Thymus (tissue), 14 donors: ENCODE measurements around the gene THAP9. TPM values are rescaled to one million over a fixed set of nuclear protein-coding genes. Genes with fewer than 3 reads are reported as not detected.
A peak's percentile ranks its signal among the peaks of the same experiment; 100 is the strongest.
"Not testable (repeated sequence)": the region's sequence is repeated elsewhere in the genome, so short reads cannot be mapped to it uniquely, and the experiment has no call there.

ENCODE experiments used
- DNase-seq, 9 donors: peaks; one replicate each; pipeline ENCODE4 v3.0.0-alpha.2; 2013; ENCODE audit warnings: low spot score in 9 of 9, low read depth in 6 of 9, missing footprints in 1 of 9
- H3K27ac ChIP-seq, 2 donors: one replicate each; pipeline ENCODE4 v1.5.1; 2013; ENCODE audit warnings: control low read depth in 1 of 2, low read depth in 1 of 2, low read length in 1 of 2, mild to moderate bottlenecking in 1 of 2, moderate library complexity in 1 of 2
- H3K27me3 ChIP-seq, 2 donors: one replicate each; pipeline ENCODE4 v1.5.1; 2013; ENCODE audit warnings: low read length in 1 of 2; ENCODE audit not compliant: control insufficient read depth in 2 of 2, insufficient read depth in 1 of 2
- H3K36me3 ChIP-seq, 2 donors: one replicate each; pipeline ENCODE4 v1.5.1; 2013; ENCODE audit warnings: low read length in 1 of 2, mild to moderate bottlenecking in 1 of 2, moderate library complexity in 1 of 2; ENCODE audit not compliant: control insufficient read depth in 2 of 2, insufficient read depth in 2 of 2
- H3K4me1 ChIP-seq, 2 donors: one replicate each; pipeline ENCODE4 v1.5.1; 2013; ENCODE audit warnings: low read length in 2 of 2; ENCODE audit not compliant: control insufficient read depth in 2 of 2, insufficient read depth in 2 of 2
- H3K4me3 ChIP-seq, 2 donors: one replicate each; pipeline ENCODE4 v1.5.1; 2013; ENCODE audit warnings: low read length in 2 of 2, control low read depth in 1 of 2, mild to moderate bottlenecking in 1 of 2
- H3K9me3 ChIP-seq, 2 donors: one replicate each; pipeline ENCODE4 v1.5.1; 2013; ENCODE audit warnings: low read length in 1 of 2, mild to moderate bottlenecking in 1 of 2; ENCODE audit not compliant: control insufficient read depth in 2 of 2, insufficient read depth in 1 of 2
- WGBS: extraction: QIAGEN DNeasy Blood & Tissue Kit; methylation state at CpG from one replicate; pipeline ENCODE4 v1.1.7; 2013; 5-methylcytosine and 5-hydroxymethylcytosine counted together
- long read RNA-seq, 10 donors: transcript quantifications; one replicate each; lab custom pipeline, GENCODE V29; 2026
- polyA plus RNA-seq: library from polyadenylated mRNA; stranded (reverse); fragments of 200-250 nt; gene quantifications from one replicate; pipeline ENCODE4 v1.2.3, GENCODE V29; 2013
- total RNA-seq: library from RNA; stranded (reverse); fragments of 120-200 nt; gene quantifications from one replicate; pipeline ENCODE4 v1.2.4, GENCODE V29; 2013
- donor health status: healthy.

The THAP9 gene
- total RNA-seq (7.2 TPM), polyA plus RNA-seq (6.0 TPM)
- long read RNA-seq, donor 1, result 0 reads
- long read RNA-seq, donor 2, result 0 reads
- long read RNA-seq, donor 3, result 0 reads
- long read RNA-seq, donor 4, result 0 reads
- long read RNA-seq, donor 5, partial matches to known transcripts, result 0 of 1 reads
- long read RNA-seq, donor 5, other reads (novel, unspliced or antisense), result 0 of 1 reads
- long read RNA-seq, donor 6, result 0 reads
- long read RNA-seq, donor 7, partial matches to known transcripts, result 0 of 1 reads
- long read RNA-seq, donor 7, other reads (novel, unspliced or antisense), result 0 of 1 reads
- long read RNA-seq, donor 8, result 0 reads
- long read RNA-seq, donor 9, partial matches to known transcripts, result 0 of 3 reads
- long read RNA-seq, donor 9, other reads (novel, unspliced or antisense), result 0 of 3 reads
- long read RNA-seq, donor 10, partial matches to known transcripts, result 0 of 1 reads
- long read RNA-seq, donor 10, other reads (novel, unspliced or antisense), result 0 of 1 reads

- under 1% methylated on average over 67 of the region's 67 CpGs for WGBS
- Histone ChIP-seq H3K4me3 (peak within 1 kb of the TSS; percentile 72 to 80), H3K9me3 (no peaks in the 10 kb centered on the region), H3K4me1 (peaks cover 0 to 11% of the 10 kb centered on the region in 2 donors), H3K36me3 (peaks cover 0 to 9% of the 10 kb centered on the region in 2 donors), H3K27ac (peak within 1 kb of the TSS; percentile 98 to 100), H3K27me3 (no peaks in the 10 kb centered on the region)
- DNase-seq, result peak; percentile 91 to 100 (median 98)
These were observed at the start of gene THAP9 for GRCh38 chr4:82900411-82901182. THAP9 (plus strand) TSS chr4:82900735; CDS start chr4:82900803, 68 bp downstream.

GRCh38 chr4:82851318-82851717 is 49.2 kb upstream of the THAP9 start:
- Histone ChIP-seq H3K36me3 (peaks cover 21 to 67% of the 10 kb centered on the region in 2 donors), H3K4me1 (no peaks in the 10 kb centered on the region), H3K27ac (no peak overlapping the region), H3K4me3 (no peak overlapping the region), H3K27me3 (no peaks in the 10 kb centered on the region), H3K9me3 (no peaks in the 10 kb centered on the region)
- WGBS, result 99% methylated on average over 2 of the region's 2 CpGs
- no peak for DNase-seq

GRCh38 chr4:82851885-82852750 is 48.4 kb upstream of the THAP9 start:
- peaks cover 20 to 70% of the 10 kb centered on the region in 2 donors for H3K36me3 ChIP-seq
- WGBS, result 98% methylated on average over 1 of the region's 1 CpG
- peak in 8 of 9 donors; percentile 4 to 60 (median 15) for DNase-seq

GRCh38 chr4:82852751-82853285 is 47.7 kb upstream of the THAP9 start:
- Histone ChIP-seq H3K4me1 (no peaks in the 10 kb centered on the region), H3K27me3 (no peaks in the 10 kb centered on the region), H3K27ac (no peak overlapping the region), H3K4me3 (no peak overlapping the region), H3K36me3 (peaks cover 23 to 71% of the 10 kb centered on the region in 2 donors), H3K9me3 (no peaks in the 10 kb centered on the region)
- 79% methylated on average over 5 of the region's 5 CpGs for WGBS
- DNase-seq, result no peak

More at GRCh38 chr4:82851885-82852750, 48.4 kb upstream of the THAP9 start:
- Histone ChIP-seq H3K4me1 (no peaks in the 10 kb centered on the region), H3K27ac (no peak overlapping the region), H3K9me3 (no peaks in the 10 kb centered on the region), H3K4me3 (no peak overlapping the region), H3K27me3 (no peaks in the 10 kb centered on the region)

GRCh38 chr4:82860487-82860886 is 40.0 kb upstream of the THAP9 start:
- H3K4me3 ChIP-seq, H3K27me3 ChIP-seq, DNase-seq, H3K9me3 ChIP-seq, H3K27ac ChIP-seq, H3K4me1 ChIP-seq: not testable (repeated sequence)
- H3K36me3 ChIP-seq, result peaks cover 11 to 47% of the 10 kb centered on the region in 2 donors
- 97% methylated on average over 2 of the region's 2 CpGs for WGBS

GRCh38 chr4:82861529-82861928 is 39.0 kb upstream of the THAP9 start:
- Histone ChIP-seq H3K36me3 (peaks cover 11 to 42% of the 10 kb centered on the region in 2 donors), H3K9me3 (no peaks in the 10 kb centered on the region), H3K4me1 (no peaks in the 10 kb centered on the region), H3K27me3 (no peaks in the 10 kb centered on the region), H3K4me3 (no peak overlapping the region), H3K27ac (no peak overlapping the region)
- DNase-seq, result no peak

GRCh38 chr4:82864336-82864979 is 36.1 kb upstream of the THAP9 start:
- no peak for DNase-seq
- Histone ChIP-seq H3K36me3 (peaks cover 10 to 51% of the 10 kb centered on the region in 2 donors), H3K27me3 (no peaks in the 10 kb centered on the region), H3K27ac (no peak overlapping the region), H3K9me3 (no peaks in the 10 kb centered on the region), H3K4me3 (no peak overlapping the region), H3K4me1 (no peaks in the 10 kb centered on the region)
- 97% methylated on average over 6 of the region's 6 CpGs for WGBS

- no peaks in the 10 kb centered on the region for H3K9me3 ChIP-seq
- peak in 8 of 9 donors; percentile 30 to 74 (median 42) for DNase-seq
- H3K27me3 ChIP-seq, result no peaks in the 10 kb centered on the region
- peak overlapping the region in 1 of 2 donors; percentile 83 for H3K27ac ChIP-seq
- no peaks in the 10 kb centered on the region for H3K4me1 ChIP-seq
- H3K36me3 ChIP-seq, result peaks cover 15 to 60% of the 10 kb centered on the region in 2 donors
- H3K4me3 ChIP-seq, result no peak overlapping the region
- WGBS, result 1% methylated on average over 1 of the region's 1 CpG
These were observed 34.9 kb upstream of the THAP9 start for GRCh38 chr4:82865592-82865991.
